Erythroblast (primary cell): ENCODE results near the gene MATN4.

Experiments used
- GATA1 ChIP-seq: IDR thresholded peaks from 2 replicates; pipeline ENCODE4 v1.6.1; 2011; ENCODE audit warnings: low read depth, mild to moderate bottlenecking, control low read depth, low read length, moderate library complexity
- POLR2A ChIP-seq: IDR thresholded peaks from 2 replicates; pipeline ENCODE4 v1.6.1; 2011; ENCODE audit warnings: mild to moderate bottlenecking, low read length

DNA sequence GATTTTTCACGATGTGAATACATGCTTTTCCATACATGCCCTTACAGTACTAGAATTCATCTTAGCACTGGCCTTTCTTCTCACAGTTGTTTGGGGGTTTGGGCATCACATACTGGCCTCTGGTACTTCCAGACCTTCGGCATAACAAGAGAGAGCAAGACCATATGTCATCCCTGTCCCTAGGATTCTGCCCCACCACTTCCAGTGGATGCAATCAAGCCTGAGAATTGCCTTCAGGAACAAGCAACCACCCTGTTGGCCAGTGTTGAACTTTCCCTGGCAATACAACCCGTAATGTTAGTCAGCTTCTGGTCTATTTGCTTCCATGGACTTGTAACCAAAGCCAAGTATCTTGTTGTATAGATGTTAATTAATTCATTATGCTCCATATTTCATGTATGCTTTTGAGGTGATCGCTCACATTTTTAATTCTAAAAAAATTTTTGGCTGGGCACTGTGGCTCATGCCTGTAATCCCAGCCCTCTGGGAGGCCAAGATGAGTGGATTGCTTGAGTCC, 38.3 kb downstream of the MATN4 start:
- TF ChIP-seq POLR2A (no peak), GATA1 (no peak)
